GM04504 (cell line): ENCODE results near the gene GRHPR.
"Not testable (repeated sequence)": the region's sequence is repeated elsewhere in the genome, so short reads cannot be mapped to it uniquely, and the experiment has no call there.

ENCODE experiments used
- DNase-seq: peaks from one replicate; pipeline ENCODE4 v3.0.0-alpha.2; 2012; ENCODE audit warnings: low read depth

Gene GRHPR

GRCh38 chr9:37422289-37423104 lies at the start of gene GRHPR:
Gene GRHPR (plus strand): TSS chr9:37422696. CDS start chr9:37422751, 55 bp downstream.
- DNase-seq: peak; percentile 44

DNA sequence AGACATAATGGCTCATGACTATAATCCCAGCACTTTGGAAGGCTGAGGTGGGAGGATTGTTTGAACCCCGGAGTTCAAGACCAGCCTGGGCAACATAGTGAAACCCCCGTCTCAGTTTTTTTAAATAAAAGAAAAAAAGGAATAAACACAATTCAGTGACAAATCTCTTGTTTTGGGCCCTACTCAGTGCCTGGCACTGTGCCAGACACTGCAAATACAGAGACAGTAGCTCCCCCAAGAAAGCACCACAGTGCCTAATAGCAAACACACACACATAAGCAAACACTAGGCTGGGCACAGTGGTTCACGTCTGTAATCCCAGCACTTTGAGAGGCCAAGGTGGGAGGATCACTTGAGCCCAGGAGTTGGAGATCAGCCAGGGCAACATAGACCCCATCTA lies 49.7 kb upstream of the GRHPR start:
- DNase-seq: no peak

DNA sequence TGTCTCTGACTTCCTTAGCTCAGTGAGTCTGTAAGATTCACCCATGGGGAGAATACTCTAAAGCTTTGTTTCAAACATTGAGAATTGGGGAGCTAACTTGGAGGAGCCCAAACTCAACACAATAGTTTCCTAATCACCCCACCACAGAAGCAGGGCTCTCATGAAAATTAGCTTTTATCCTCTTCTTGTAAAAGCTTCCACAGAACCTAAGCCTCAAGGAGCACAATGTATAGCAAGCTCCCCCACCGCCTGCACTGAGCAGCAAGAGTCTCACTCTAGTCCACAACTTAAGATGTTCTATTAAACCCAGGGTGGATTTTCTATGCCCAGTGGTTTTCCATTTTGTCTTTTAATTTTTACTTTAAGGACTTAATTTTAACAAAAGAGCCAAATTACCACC lies 48.9 kb upstream of the GRHPR start:
- no peak for DNase-seq

- DNase-seq: no peak
Measured at GRCh38 chr9:37374892-37375291, 47.6 kb upstream of the GRHPR start.

DNA sequence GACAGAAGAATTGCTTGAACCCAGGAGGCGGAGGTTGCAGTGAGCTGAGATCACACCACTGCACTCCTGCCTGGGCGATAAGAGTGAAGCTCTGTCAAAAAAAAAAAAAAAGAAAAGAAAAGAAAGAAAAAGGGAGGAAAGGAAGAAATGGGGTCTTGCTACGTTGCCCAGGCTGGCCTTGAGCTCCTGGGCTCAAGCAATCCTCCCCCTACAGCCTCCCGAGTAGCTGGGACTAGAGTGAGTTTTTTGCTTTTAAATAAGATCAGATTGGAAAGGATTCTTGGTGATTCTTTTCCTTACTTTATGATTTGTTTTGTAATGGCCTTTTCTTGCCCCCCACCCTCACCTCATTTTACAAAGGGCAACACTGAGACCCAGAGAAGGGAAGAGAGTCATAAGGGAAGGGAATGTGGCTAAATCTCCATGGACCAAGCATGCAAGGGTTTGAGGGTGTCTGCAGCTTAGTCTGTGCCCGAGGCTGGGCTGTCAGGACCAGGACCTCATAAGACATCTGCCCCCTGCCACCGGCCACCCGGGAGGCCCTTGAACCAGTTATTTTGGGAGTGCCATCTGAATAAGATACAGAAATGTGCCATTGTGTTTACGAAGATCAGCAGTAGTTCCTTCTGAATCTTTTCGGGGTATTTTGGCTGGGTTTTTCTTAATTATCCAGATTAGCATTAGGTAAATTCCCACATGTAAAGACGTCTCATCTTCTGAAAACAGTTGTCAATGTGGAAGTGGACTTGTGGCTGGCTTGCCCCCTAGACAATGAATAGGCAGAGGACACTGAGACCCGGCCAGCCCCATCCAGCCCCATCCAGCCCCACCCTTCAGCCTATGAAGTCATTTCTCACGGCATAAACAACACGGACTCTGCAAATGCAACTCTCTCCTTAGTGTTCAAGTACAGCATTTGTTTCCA lies 44.5 kb upstream of the GRHPR start:
- no peak for DNase-seq

- no peak for DNase-seq
Measured at GRCh38 chr9:37378613-37379004, 43.9 kb upstream of the GRHPR start.

DNA sequence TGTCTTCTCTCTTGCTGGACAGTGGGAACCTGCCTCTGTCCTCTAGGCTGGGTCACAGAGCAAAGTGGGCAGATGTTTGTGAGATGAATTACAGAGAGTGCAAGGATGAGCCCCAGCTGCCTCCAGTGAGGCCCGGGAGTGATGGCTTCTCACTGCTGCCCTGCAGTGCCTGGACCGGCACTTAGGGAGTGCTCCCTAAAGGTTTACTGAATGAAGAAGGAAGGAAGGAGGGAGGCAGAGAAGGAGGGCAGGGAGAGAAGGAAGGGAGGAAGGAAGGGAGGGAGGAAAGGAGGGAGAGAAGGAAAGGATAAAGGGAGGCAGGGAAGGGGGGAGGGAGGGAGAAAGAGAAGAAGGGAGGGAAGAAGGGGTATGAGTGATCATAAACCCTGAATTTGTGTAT lies 42.7 kb upstream of the GRHPR start:
- DNase-seq: no peak

GRCh38 chr9:37380570-37380969 lies 41.9 kb upstream of the GRHPR start:
- no peak for DNase-seq

GRCh38 chr9:37381094-37381741 lies 41.3 kb upstream of the GRHPR start:
- no peak for DNase-seq

DNA sequence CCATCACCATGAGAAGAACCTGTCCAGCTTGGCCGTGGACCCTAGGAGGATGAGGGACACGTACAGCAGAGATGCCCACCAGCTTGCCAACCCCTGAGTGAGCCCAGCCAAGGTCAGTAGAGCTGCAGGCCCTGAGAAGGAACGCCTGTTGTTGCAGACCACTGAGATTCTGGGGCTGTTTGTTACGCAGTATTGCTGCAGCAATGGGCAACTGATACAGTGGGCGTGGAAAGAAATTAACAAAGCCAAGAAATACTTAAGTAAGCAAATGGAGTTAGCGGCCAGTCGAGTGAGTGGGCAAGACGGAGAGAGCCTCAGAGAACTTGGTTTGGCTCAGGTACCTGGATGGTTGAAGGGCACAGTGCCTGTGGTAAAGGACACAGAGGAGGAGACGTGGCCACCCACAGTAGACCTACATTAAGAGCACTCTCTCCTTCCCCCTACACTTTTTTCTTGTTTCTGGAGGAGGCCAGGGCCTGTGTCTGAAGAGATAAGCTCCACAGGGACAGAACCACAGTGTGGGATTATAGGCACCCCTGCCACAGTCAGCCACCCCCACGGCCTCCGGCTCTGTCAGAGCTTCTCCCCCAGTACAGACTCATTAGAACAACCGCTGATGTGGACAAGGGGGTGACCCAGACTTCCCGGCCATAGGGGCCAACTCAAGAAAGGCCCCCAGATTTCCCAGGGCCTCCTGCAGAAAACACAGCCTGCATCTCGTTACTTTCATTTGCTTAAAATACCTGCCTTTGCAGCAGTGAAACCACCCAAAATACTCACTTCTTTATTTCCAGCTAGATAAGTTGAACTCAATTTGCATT lies 40.1 kb upstream of the GRHPR start:
- DNase-seq: no peak

DNA sequence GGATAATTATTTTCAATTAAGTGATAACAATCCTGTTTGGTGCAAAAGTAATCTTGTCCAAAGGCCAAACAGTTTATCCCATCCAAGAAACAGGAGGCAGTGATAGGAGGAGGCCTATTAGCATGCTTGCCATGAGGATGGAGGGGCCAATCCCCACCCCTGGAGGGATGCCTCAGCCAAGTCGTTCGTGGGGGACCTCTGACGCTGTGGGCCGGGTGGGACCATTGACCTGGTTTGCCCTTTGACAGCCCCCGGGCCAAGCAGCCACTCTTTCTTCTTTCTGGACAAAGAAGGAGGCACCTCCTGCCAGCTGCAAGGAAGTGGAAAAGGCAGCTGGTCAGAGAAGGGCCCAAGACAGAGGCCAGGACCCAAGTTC lies 39.5 kb upstream of the GRHPR start:
- no peak for DNase-seq

- no peak for DNase-seq
Measured at GRCh38 chr9:37383393-37383792, 39.1 kb upstream of the GRHPR start.

- no peak for DNase-seq
Measured at GRCh38 chr9:37383876-37384746, 38.4 kb upstream of the GRHPR start.

DNA sequence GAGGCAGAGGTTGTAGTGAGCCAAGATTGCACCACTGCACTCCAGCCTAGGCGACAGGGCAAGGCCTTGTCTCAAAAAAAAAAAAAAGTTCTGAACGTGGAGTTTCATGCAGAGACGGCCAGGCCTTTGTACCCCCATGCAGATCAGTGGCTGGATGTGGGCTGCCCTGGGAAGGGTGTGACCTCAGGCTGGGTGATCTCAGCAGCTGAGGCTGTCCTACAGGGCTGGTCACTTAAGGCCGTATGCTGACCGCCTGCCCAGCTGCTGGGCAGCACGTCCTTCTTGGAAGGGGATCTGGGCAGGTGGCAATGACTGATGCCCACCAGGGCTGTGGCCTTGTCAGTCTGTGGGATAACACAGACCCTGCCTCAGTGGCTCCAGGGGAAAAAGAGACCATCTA lies 37.2 kb upstream of the GRHPR start:
- DNase-seq: no peak

DNA sequence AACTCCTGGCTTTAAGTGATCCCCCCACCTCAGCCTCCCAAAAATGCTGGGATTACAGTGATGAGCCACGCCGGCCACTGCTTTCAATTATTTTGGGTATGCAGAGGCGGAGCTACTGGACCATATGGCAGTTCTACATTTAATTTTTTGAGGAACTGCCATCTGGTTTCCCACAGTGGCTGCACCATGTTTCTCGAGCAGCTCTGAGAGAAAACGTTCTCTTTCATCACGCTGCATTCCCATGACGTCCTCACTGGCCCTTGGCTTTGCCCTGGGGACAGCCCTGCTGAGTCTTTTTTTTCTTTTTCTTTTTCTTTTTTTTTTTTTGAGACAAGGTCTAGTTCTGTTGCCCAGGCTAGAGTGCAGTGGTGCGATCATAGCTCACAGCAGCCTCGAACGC lies 35.5 kb upstream of the GRHPR start:
- DNase-seq: no peak

DNA sequence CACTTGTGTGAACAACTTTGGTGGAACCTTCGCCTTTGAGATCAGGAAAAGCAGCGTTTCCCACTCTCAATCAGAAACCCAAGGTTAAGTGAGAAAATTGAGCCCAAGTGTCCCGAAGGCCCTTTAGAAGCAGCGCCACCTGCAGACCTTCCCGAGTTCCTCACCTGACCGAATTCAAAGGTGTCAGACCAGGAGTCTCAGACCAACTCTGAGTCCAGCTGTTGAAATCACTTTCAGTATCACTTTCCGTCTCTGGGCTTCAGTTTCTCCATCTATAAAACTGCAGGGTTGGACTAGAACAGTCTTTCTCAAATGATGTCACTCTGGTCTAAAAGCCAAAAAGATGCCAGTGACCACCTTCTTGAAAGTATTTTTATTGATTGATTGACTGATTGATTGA lies 31.7 kb upstream of the GRHPR start:
- DNase-seq: no peak

DNA sequence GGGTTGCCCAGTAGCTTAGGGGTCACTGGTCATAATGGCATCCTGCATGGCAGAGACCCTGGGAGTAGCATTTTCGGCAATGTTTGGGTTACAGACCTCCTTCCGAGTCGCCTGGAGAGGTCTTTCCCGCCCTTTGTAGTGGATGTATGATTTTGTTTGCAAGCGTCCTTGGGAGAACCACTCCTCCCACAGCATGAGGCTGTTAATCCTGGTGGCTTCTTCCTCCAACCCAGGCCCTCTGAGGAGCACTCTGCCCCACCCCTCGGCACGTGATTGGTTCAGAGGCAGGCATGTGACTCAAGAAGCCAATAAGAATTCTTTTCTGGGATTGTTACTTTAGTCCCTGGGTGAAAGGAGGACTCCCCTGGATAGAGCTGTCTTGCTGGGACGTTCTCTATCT lies 30.2 kb upstream of the GRHPR start:
- DNase-seq: no peak

DNA sequence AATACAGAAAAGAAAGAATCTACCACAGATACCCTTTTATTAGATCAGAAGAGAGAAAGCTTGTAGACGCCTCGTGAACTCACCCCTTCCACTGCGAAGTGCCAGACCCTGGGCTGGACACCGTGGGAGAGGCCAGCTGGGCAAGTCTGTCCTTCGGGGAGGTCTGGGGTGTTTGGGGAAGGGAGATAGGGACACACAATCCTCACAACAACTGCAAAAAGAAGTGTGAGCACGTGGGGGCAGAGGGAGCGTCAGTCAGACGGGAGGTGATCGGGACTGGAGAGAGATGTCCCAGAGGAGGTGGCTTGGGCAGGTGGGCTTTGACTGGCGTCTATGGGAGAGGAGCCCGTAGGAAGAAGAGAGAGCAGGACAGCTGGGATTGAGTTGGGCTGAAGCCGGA lies 27.3 kb upstream of the GRHPR start:
- DNase-seq: no peak

DNA sequence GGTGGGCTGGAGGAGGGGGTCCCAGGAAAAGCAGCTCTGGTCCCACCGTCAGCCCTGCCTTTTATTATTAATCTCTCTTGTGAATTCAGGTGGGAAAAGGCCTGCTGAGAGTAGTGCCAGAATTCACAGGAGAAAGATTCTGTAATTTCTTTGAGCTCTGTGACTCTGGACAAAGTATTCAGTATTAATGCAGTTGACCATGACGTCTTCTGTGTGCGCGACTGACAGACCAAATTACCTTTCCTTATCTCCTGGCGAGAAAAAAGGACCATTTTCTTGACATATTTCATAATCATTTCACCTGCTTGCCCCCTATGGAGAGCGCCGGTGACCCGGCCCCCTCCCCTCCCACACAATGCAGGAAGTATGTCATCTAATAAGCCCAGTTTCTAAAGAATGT lies 26.8 kb upstream of the GRHPR start:
- DNase-seq: no peak

DNA sequence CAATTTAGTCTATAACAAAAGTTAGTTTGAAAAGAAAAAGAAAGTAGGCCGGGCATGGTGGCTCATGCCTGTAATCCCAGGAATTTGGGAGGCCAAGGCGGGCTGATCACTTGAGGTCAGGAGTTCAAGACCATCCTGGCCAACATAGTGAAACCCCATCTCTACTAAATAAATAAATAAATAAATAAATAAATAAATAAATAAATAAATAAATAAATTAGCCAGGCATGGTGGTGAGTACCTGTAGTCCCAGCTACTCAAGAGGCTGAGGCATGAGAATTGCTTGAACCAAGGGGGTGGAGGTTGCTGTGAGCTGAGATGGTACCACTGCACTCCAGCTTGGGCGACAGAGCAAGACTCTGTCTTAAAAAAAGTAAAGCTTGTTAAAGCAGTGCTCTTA lies 24.5 kb upstream of the GRHPR start:
- DNase-seq: not testable (repeated sequence)

DNA sequence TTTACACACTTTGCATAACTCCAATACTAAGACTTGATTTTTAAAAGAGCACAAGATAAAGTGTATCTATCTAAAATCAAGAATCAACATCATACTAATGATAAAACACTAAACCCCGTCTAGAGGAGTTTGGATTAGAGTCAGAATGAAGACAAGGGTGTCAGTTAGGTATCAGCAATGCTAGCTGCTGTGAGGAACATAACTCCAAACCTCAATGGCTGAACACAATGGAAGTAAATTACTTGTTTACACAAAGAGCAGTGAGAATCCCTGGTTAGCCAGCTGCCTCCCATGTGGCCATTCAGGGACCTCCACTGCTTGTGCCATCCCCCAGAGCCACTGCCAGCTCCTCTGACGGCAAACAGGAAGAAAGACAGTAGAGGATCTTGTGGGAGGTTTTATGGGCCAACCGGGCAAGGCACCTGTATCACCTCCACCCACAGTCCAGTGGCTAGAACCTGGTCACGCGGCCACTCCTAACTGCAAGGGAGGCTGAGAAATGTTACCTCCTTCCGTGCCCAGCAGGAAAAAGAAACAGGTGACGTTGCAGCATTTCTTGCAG lies 24.0 kb upstream of the GRHPR start:
- DNase-seq: no peak
